Esophagus (tissue), 2 donors: ENCODE measurements around the gene NRXN3. TPM values are rescaled to one million over a fixed set of nuclear protein-coding genes. Genes with fewer than 3 reads are reported as not detected.
"Not testable (repeated sequence)": the region's sequence is repeated elsewhere in the genome, so short reads cannot be mapped to it uniquely, and the experiment has no call there.

Source experiments
- H3K27ac ChIP-seq, 2 donors: one replicate each; pipeline ENCODE4 v1.5.1; 2013; ENCODE audit warnings: low read depth in 2 of 2, mild to moderate bottlenecking in 2 of 2, inconsistent platforms in 1 of 2, low read length in 1 of 2, moderate library complexity in 1 of 2
- H3K27me3 ChIP-seq, 2 donors: one replicate each; pipeline ENCODE4 v1.6.1; 2013; ENCODE audit warnings: low read length in 2 of 2, control low read depth in 1 of 2, mild to moderate bottlenecking in 1 of 2; ENCODE audit not compliant: insufficient read depth in 2 of 2, control insufficient read depth in 1 of 2
- H3K36me3 ChIP-seq, 2 donors: one replicate each; pipeline ENCODE4 v1.6.1; 2013; ENCODE audit warnings: low read length in 1 of 2; ENCODE audit not compliant: control insufficient read depth in 2 of 2, insufficient read depth in 2 of 2
- H3K4me1 ChIP-seq, 2 donors: one replicate each; pipeline ENCODE4 v1.6.1; 2013; ENCODE audit warnings: low read length in 1 of 2; ENCODE audit not compliant: control insufficient read depth in 2 of 2, insufficient read depth in 2 of 2
- H3K4me3 ChIP-seq, 2 donors: one replicate each; pipeline ENCODE4 v1.5.1; 2013; ENCODE audit warnings: low read length in 2 of 2, mild to moderate bottlenecking in 2 of 2, low read depth in 1 of 2, moderate library complexity in 1 of 2
- H3K9me3 ChIP-seq, 2 donors: one replicate each; pipeline ENCODE4 v1.6.1; 2013; ENCODE audit warnings: mild to moderate bottlenecking in 2 of 2, low read depth in 1 of 2, low read length in 1 of 2, moderate library complexity in 1 of 2; ENCODE audit not compliant: control insufficient read depth in 2 of 2, insufficient read depth in 1 of 2
- WGBS, 2 donors: extraction: QIAGEN DNeasy Blood & Tissue Kit; methylation state at CpG; one replicate each; pipeline ENCODE4 v1.1.7; 2013; 5-methylcytosine and 5-hydroxymethylcytosine counted together
- polyA plus RNA-seq, 2 donors: library from polyadenylated mRNA; stranded (reverse); fragments of 200-250 nt; gene quantifications; one replicate each; pipeline ENCODE4 v1.2.3, GENCODE V29; 2013
- donor health status: healthy with polysubstance abuse.
- donor health status: Bipolar disorder and iron deficiency.

Gene NRXN3
- polyA plus RNA-seq, 2 donors = 1.7 to 2.2 TPM

DNA sequence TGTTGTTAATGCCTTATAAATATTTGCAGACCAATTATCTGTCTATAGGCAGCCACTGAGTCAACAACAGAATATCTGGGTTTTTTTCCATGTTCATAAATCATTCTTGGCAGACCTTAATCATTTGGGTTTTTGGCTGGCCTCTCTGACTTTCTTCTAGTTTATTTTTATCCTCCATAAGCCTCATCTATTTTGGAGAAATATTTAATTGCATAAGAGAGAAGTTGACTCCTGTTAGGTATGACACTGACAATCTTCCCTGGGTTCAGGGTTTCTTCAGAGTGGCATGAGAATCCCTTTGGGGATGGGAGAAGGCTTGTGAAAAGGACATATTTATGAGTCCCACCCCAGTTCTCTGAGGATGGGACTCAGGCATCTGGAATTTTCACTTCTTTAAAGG lies 299.8 kb downstream of the NRXN3 start:
- H3K27ac ChIP-seq = no peak overlapping the region
- H3K4me3 ChIP-seq = no peak overlapping the region
- H3K36me3 ChIP-seq = no peaks in the 10 kb centered on the region
- no peaks in the 10 kb centered on the region for H3K4me1 ChIP-seq
- no peaks in the 10 kb centered on the region for H3K9me3 ChIP-seq
- no peaks in the 10 kb centered on the region for H3K27me3 ChIP-seq

DNA sequence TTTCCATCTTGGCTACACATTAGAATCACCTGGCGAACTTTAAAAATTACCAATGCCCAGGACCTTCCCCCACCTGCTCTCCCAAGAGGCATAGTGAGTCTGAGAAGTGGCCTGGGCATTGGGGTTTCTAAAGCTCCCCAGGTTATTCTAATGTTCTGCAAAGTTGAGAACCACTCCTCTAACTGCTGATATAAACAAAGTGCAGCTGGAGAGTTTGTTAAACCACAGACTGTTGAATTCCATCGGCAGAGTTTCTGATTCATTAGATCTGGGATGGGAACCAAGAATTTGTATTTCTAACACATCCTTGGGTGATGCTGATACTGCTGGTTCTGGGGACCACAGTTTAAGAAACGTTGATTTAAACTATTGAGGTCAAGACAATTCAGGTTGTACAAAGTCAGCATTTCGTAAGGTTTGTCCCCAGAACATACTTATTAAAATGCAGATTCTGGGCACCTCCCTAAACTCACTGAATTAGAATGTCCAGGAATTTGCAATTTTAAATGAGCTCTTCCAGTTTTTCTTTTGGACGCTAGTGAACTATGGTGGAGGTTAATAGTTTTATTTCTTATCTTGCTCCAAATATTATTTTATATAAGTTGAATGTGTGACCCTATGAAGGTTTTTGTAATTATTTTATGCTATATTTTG lies 309.1 kb downstream of the NRXN3 start:
- Histone ChIP-seq H3K4me1 (no peaks in the 10 kb centered on the region), H3K9me3 (no peaks in the 10 kb centered on the region), H3K27me3 (no peaks in the 10 kb centered on the region), H3K36me3 (no peaks in the 10 kb centered on the region), H3K27ac (no peak overlapping the region), H3K4me3 (no peak overlapping the region)
- 64 to 66% methylated on average over 5 of the region's 5 CpGs for WGBS, 2 donors

DNA sequence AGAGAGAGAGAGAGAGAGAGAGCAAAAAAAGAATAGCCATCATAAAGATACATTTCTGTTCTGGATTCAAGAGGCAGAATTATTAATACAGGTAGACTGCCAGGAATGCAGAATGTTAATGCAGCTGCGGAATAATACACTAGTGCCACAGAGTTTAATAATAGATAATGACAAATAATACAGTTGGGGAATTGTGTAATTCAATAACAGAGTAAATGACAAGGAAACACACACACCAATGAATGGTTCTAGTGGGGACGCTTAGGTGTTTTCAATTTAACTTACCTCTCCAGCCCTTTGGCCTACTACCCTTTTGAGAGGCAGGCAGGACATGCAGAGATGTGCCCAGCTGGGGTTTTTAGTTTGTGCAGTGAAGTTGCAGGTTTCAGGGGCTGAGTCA lies 313.9 kb downstream of the NRXN3 start:
- H3K27me3 ChIP-seq = no peaks in the 10 kb centered on the region
- H3K27ac ChIP-seq = no peak overlapping the region
- no peaks in the 10 kb centered on the region for H3K36me3 ChIP-seq
- WGBS, 2 donors = 71 to 76% methylated on average over 2 of the region's 2 CpGs
- H3K9me3 ChIP-seq = no peaks in the 10 kb centered on the region
- H3K4me1 ChIP-seq = no peaks in the 10 kb centered on the region
- H3K4me3 ChIP-seq = no peak overlapping the region

DNA sequence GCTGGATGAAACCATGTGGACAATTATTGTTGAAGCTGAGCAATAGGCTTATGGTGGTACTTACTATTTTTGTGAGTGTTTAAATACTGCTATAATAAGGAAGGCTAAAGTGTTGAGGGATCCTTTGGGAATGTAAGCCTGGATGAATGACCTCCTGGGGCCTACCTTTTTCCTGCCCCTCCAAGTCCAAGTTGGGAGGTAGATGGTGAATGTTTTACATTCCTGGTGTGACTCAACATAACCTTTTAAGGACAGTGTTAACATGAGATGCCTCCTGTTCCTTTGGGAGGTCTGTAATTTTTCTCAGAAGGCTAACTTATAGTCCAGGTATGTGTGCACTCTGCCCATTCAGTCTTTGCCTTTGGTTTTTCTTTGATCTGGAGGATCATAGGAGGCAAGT lies 315.9 kb downstream of the NRXN3 start:
- no peaks in the 10 kb centered on the region for H3K9me3 ChIP-seq
- no peaks in the 10 kb centered on the region for H3K36me3 ChIP-seq
- H3K27ac ChIP-seq = no peak overlapping the region
- no peaks in the 10 kb centered on the region for H3K27me3 ChIP-seq
- no peak overlapping the region for H3K4me3 ChIP-seq
- no peaks in the 10 kb centered on the region for H3K4me1 ChIP-seq

DNA sequence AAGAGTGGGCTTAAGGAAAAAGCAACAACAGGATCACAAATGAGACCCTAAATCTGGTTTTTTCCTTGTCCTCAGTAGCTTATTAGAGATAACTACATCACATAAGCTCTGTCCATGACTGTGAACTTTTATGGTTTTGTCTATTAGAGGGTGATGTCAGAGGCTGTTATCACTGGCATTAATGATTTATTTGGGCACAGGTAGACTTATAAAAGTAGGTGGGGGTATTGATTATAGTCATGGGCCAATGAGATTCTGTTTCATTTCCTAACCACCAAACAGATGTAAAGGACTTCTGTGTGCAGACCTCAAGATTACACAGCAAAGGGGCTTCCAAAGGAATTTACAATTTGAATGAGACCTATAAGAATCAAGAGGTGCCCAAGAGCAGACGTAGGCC lies 316.4 kb downstream of the NRXN3 start:
- Histone ChIP-seq H3K9me3 (no peaks in the 10 kb centered on the region), H3K27ac (no peak overlapping the region), H3K4me3 (no peak overlapping the region), H3K27me3 (no peaks in the 10 kb centered on the region), H3K36me3 (no peaks in the 10 kb centered on the region), H3K4me1 (no peaks in the 10 kb centered on the region)
- WGBS, 2 donors = 70 to 74% methylated on average over 1 of the region's 1 CpG

DNA sequence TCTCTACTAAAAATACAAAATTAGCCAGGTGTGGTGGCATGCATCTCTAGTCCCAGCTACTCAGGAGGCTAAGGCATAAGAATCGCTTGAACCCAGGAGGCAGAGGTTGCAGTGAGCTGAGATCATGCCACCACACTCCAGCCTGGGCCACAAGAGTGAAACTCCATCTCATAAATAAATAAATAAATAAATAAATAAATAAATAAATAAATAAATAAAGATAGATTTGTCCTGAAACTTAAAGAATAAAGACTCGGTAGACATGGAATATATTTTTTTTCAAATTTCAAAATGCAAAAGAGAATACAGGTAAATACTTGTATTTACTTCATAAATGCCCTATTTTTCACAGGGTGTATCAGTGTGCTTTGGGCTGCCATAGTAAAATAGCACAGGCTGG lies 317.4 kb downstream of the NRXN3 start:
- not testable (repeated sequence) for H3K27me3 ChIP-seq, H3K27ac ChIP-seq, H3K4me3 ChIP-seq, H3K9me3 ChIP-seq, H3K4me1 ChIP-seq, H3K36me3 ChIP-seq
- WGBS, 2 donors = 43 to 81% methylated on average over 2 of the region's 2 CpGs

DNA sequence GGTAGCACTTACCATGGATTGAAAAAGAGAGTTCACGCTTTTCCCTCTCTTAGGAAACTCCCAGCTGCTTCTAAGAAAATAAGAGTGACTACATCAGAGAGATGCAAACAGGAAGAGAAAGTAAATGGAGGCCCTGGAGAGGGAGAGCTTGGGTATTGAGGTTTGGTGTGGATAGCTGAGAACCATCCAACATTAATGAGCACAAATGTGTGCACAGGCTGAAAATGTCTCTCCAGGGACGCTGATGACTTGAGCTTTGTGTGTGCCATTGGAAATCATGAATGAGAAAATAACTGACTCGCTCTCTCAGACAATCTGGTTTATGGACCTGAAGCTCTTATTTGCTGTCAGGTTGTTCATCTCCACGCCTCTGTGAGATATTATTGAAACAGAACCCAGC lies 318.8 kb downstream of the NRXN3 start:
- WGBS, 2 donors = 76 to 84% methylated on average over 4 of the region's 4 CpGs
- H3K27me3 ChIP-seq = no peaks in the 10 kb centered on the region
- no peaks in the 10 kb centered on the region for H3K9me3 ChIP-seq

DNA sequence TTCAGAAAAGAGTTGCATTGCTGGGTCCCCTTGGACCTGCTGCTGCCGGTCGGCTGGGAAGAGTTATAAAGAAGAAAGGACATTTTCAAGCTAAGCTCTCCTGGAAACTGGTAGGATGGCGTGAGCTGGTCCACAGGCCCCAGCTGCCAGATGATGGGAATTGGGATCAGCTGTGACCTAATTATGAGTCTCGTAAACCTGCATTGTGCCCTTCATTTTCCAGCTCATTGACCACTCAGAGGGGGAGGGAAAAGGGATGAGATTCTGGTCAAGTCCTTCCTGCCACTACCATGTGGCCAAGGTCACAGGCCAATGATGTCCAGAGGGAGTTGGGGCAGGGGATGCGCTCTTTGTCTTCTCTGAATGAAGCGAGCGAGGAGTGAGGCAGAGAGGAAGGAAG lies 320.9 kb downstream of the NRXN3 start:
- Histone ChIP-seq H3K27ac (no peak overlapping the region), H3K9me3 (no peaks in the 10 kb centered on the region), H3K4me1 (no peaks in the 10 kb centered on the region), H3K27me3 (no peaks in the 10 kb centered on the region), H3K36me3 (no peaks in the 10 kb centered on the region), H3K4me3 (no peak overlapping the region)
- WGBS, 2 donors = 75 to 87% methylated on average over 7 of the region's 7 CpGs

More for the DNA sequence above, 318.8 kb downstream of the NRXN3 start:
- Histone ChIP-seq H3K4me3 (no peak overlapping the region), H3K36me3 (no peaks in the 10 kb centered on the region), H3K4me1 (no peaks in the 10 kb centered on the region), H3K27ac (no peak overlapping the region)

DNA sequence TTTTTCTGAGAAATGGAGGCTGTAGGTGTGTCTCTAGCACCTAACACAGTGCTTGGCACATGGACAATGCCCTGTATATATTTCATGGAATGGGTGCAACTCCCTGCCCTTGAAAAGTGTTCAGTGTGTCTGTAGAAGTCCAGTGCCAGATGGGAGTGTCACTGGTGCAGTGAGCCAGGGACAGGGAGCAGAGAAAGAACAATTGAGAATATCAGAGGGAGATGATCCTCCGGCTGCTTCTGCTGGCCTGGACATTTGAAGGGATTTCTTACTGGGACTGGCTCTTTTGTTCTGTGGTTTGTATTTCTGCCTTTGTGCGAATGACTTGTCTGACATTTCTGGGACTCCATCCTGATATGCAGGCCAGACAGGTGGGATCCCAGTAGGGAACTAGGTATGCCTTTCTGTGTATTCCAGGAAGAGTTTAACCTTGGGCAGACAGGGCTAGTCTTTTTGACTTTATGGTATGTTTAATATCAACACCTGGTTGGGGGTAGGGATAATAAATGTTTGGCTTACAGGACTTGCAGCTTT lies 328.0 kb downstream of the NRXN3 start:
- H3K9me3 ChIP-seq = peaks cover 0 to 2% of the 10 kb centered on the region in 2 donors
- H3K4me3 ChIP-seq = no peak overlapping the region
- whole genome bisulfite sequencing, 2 donors = 81 to 87% methylated on average over 2 of the region's 2 CpGs
- H3K27ac ChIP-seq = no peak overlapping the region
- H3K27me3 ChIP-seq = no peaks in the 10 kb centered on the region
- no peaks in the 10 kb centered on the region for H3K36me3 ChIP-seq
- H3K4me1 ChIP-seq = no peaks in the 10 kb centered on the region

DNA sequence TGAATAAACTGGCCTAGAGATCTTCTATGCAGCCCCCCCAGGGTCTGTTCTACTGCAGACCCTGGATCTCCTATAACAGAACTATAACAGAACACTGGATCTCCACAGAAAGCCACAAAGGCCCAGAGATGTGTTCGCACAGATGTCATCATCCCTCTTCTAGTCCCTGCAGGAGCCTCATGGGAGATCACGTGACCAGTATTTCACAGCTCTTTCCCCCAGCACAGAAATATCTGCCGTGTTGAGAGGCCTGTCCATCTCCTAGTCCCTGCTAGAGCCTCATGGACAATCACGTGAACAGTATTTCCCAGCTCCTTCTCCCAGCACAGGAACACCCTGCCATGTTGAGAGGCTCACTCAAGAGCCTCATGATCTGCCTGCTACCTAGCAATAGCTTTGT lies 331.7 kb downstream of the NRXN3 start:
- no peaks in the 10 kb centered on the region for H3K4me1 ChIP-seq
- 76 to 78% methylated on average over 4 of the region's 4 CpGs for WGBS, 2 donors
- no peaks in the 10 kb centered on the region for H3K27me3 ChIP-seq
- peaks cover 0 to 2% of the 10 kb centered on the region in 2 donors for H3K9me3 ChIP-seq
- H3K36me3 ChIP-seq = no peaks in the 10 kb centered on the region
- H3K27ac ChIP-seq = no peak overlapping the region
- H3K4me3 ChIP-seq = no peak overlapping the region
